ENCODE measurements around the gene SUN1.

DNA sequence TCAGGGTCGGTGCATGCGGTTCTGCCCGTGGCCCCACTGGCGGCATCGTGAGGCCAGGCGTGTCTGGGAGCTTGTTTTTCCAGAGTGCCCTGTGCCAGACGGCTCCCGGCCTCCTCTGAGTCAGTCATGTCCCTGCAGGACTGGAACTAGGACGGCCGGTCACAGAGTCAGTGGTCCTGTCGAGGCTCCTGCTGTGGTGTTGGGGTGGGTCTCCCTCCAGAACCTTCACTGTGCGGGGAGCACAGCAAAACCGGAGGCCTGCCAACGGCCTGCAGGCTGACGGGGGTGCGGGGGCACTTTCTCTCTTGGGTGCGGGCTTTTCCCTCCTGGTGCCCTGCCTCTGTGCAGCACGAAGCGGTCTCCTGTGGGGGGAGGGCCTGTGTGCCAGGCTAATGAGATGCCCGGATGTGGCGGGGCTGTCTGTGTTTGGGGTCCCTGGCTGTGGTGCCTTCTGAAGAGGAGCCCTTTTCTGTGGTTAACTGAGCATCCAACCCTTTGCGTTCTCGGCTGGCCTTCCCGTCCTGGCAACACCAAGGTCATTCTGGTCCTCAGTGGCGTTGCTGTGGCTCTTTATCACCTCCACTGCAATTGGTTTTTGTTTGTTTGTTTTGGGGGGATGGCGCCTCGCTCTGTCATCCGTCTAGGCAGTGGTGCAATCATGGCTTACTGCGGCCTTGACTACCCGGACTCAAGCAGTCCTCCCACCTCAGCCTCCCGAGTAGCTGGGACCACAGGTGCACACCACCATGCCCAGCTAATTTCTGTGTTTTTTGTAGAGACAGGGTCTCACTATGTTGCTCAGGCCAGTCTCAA lies 52.1 kb downstream of the SUN1 start:
- TF ChIP-seq, protein P1, sequence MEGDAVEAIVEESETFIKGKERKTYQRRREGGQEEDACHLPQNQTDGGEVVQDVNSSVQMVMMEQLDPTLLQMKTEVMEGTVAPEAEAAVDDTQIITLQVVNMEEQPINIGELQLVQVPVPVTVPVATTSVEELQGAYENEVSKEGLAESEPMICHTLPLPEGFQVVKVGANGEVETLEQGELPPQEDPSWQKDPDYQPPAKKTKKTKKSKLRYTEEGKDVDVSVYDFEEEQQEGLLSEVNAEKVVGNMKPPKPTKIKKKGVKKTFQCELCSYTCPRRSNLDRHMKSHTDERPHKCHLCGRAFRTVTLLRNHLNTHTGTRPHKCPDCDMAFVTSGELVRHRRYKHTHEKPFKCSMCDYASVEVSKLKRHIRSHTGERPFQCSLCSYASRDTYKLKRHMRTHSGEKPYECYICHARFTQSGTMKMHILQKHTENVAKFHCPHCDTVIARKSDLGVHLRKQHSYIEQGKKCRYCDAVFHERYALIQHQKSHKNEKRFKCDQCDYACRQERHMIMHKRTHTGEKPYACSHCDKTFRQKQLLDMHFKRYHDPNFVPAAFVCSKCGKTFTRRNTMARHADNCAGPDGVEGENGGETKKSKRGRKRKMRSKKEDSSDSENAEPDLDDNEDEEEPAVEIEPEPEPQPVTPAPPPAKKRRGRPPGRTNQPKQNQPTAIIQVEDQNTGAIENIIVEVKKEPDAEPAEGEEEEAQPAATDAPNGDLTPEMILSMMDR (IDR thresholded peaks at IDR 0.05; ENCODE audit: poor library complexity): no peak
- no peak for TF ChIP-seq EZH2 (IDR thresholded peaks at IDR 0.05; ENCODE audit: borderline replicate concordance)
